ENCODE data around the gene MED26.

The MED26 gene

DNA sequence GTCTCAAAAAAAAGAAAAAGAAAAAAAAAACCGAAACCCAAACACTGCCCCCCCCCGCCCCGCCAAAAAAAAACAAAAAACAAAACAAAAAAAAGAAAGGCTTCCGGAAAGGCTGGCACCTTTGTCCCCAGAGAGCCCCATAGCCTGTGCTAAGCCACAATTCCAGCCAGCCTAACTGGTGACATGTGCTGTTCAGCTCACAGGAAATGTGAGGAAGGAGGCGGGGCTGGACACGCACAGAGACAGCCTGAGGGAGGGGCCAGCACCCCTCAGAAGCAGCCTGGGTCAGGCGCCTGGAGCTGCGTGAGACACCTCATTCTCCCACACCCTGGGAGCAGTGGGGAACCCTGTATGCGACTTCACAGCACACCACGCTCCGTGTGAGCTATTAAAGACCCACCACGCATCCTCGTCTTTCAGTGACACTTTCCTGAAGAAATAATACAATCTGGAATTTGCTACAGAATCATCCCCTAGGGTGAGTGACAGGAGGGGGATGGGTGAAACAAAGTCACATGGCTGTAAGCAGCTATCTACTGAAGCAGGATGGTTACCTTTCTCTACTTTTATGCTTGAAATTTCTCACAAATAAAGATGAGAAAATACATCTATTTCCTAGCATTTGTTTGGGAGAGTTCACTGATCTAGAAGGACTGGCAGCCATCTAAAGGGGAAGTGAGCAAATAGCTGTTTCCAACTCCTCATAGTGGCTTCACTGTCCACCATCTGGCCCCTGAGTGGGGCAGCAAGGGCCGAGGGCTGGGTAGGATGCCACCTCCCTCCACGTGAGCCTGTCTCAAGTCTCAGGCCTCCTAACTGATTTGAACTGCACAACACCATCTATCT, 43.5 kb downstream of the MED26 start:
- Histone ChIP-seq H3K4me3 (ENCODE audit: control insufficient read depth in 1 of 7, extremely low read depth in 1 of 7, insufficient read depth in 4 of 7, low read depth in 2 of 7, low read length in 6 of 7) (peak overlapping the region in 6 of 7 experiments; percentile 24 to 72 (median 52)), H3K36me3 (ENCODE audit: control insufficient read depth in 4 of 4, insufficient read depth in 4 of 4, low read length in 3 of 4) (peaks cover 0 to 27% (median 2%) of the 10 kb centered on the region in 4 experiments), H3K4me1 (ENCODE audit: control extremely low read depth in 1 of 4, control insufficient read depth in 4 of 4, insufficient read depth in 4 of 4, low read length in 3 of 4) (peaks cover 10 to 77% (median 74%) of the 10 kb centered on the region in 4 experiments), H3K9me3 (ENCODE audit: control extremely low read depth in 1 of 5, control insufficient read depth in 4 of 5, insufficient read depth in 2 of 5, low read depth in 1 of 5, low read length in 4 of 5) (no peaks in the 10 kb centered on the region), H3K27ac (ENCODE audit: insufficient read depth in 1 of 2, low read depth in 1 of 2, low read length in 2 of 2, poor library complexity in 1 of 2, severe bottlenecking in 2 of 2) (peak overlapping the region; percentile 22 to 69), H3K27me3 (replicated peaks in 2 of 5; ENCODE audit: control insufficient read depth in 4 of 5, insufficient read depth in 5 of 5, low read length in 4 of 5) (no peaks in the 10 kb centered on the region)
- POLR2A ChIA-PET, result interaction anchor here (1.1 to 2.8 kb wide), 6 partner anchors 8 to 43 kb away, joined by 3 to 16 read pairs (median 4); partner anchors contain the start of genes MED26 and SLC35E1
- 2% methylated on average over 10 of the region's 15 CpGs for WGBS (ENCODE audit: insufficient coverage)
- CTCF ChIA-PET, result interaction anchor here (0.7 to 3.7 kb wide), 9 partner anchors 9 to 57 kb away, joined by 3 to 12 read pairs (median 3); no protein-coding TSS in a partner anchor
- peak; percentile 91 to 95 (median 95) for DNase-seq

GRCh38 chr19:16582486-16583261, 45.3 kb downstream of the MED26 start:
- H3K27ac ChIP-seq (ENCODE audit: insufficient read depth in 1 of 2, low read depth in 1 of 2, low read length in 2 of 2, poor library complexity in 1 of 2, severe bottlenecking in 2 of 2), result no peak overlapping the region
- peaks cover 6 to 63% (median 60%) of the 10 kb centered on the region in 4 experiments for H3K4me1 ChIP-seq (ENCODE audit: control extremely low read depth in 1 of 4, control insufficient read depth in 4 of 4, insufficient read depth in 4 of 4, low read length in 3 of 4)

GRCh38 chr19:16581971-16582343, 46.0 kb downstream of the MED26 start:
- no peak for DNase-seq
- 96% methylated on average over 6 of the region's 6 CpGs for WGBS (ENCODE audit: insufficient coverage)
- ChIA-PET CTCF (interaction anchor here (0.8 to 1.4 kb wide), 6 partner anchors 8 to 27 kb away, joined by 3 to 5 read pairs (median 3); no protein-coding TSS in a partner anchor), POLR2A (interaction anchor here (1.6 kb wide), 1 partner anchor 9 kb away, joined by 4 read pairs; no protein-coding TSS in a partner anchor)
- H3K9me3 ChIP-seq (ENCODE audit: control extremely low read depth in 1 of 5, control insufficient read depth in 4 of 5, insufficient read depth in 2 of 5, low read depth in 1 of 5, low read length in 4 of 5), result no peaks in the 10 kb centered on the region
- no peaks in the 10 kb centered on the region for H3K27me3 ChIP-seq (replicated peaks in 2 of 5; ENCODE audit: control insufficient read depth in 4 of 5, insufficient read depth in 5 of 5, low read length in 4 of 5)
- no peak overlapping the region for H3K4me3 ChIP-seq (ENCODE audit: control insufficient read depth in 1 of 7, extremely low read depth in 1 of 7, insufficient read depth in 4 of 7, low read depth in 2 of 7, low read length in 6 of 7)
- no peak overlapping the region for H3K27ac ChIP-seq (ENCODE audit: insufficient read depth in 1 of 2, low read depth in 1 of 2, low read length in 2 of 2, poor library complexity in 1 of 2, severe bottlenecking in 2 of 2)
- peaks cover 6 to 56% (median 53%) of the 10 kb centered on the region in 4 experiments for H3K4me1 ChIP-seq (ENCODE audit: control extremely low read depth in 1 of 4, control insufficient read depth in 4 of 4, insufficient read depth in 4 of 4, low read length in 3 of 4)
- peaks cover 0 to 47% (median 19%) of the 10 kb centered on the region in 4 experiments for H3K36me3 ChIP-seq (ENCODE audit: control insufficient read depth in 4 of 4, insufficient read depth in 4 of 4, low read length in 3 of 4)

More at GRCh38 chr19:16582486-16583261, 45.3 kb downstream of the MED26 start:
- H3K4me3 ChIP-seq (ENCODE audit: control insufficient read depth in 1 of 7, extremely low read depth in 1 of 7, insufficient read depth in 4 of 7, low read depth in 2 of 7, low read length in 6 of 7), result no peak overlapping the region
- CTCF ChIA-PET, result interaction anchor here (0.9 to 3.7 kb wide), 5 partner anchors 9 to 31 kb away, joined by 3 to 12 read pairs (median 3); no protein-coding TSS in a partner anchor
- H3K36me3 ChIP-seq (ENCODE audit: control insufficient read depth in 4 of 4, insufficient read depth in 4 of 4, low read length in 3 of 4), result peaks cover 0 to 40% (median 14%) of the 10 kb centered on the region in 4 experiments
- WGBS (ENCODE audit: insufficient coverage), result 94% methylated on average over 10 of the region's 10 CpGs
- no peak for DNase-seq
- no peaks in the 10 kb centered on the region for H3K9me3 ChIP-seq (ENCODE audit: control extremely low read depth in 1 of 5, control insufficient read depth in 4 of 5, insufficient read depth in 2 of 5, low read depth in 1 of 5, low read length in 4 of 5)
- POLR2A ChIA-PET, result interaction anchor here (1.6 to 2.8 kb wide), 2 partner anchors 9 to 45 kb away, joined by 4 to 14 read pairs; partner anchors contain the start of gene MED26
- no peaks in the 10 kb centered on the region for H3K27me3 ChIP-seq (replicated peaks in 2 of 5; ENCODE audit: control insufficient read depth in 4 of 5, insufficient read depth in 5 of 5, low read length in 4 of 5)

- no peak for DNase-seq
- 95% methylated on average over 11 of the region's 12 CpGs for WGBS (ENCODE audit: insufficient coverage)
- Histone ChIP-seq H3K4me1 (ENCODE audit: control extremely low read depth in 1 of 4, control insufficient read depth in 4 of 4, insufficient read depth in 4 of 4, low read length in 3 of 4) (peaks cover 6 to 50% (median 47%) of the 10 kb centered on the region in 4 experiments), H3K27ac (ENCODE audit: insufficient read depth in 1 of 2, low read depth in 1 of 2, low read length in 2 of 2, poor library complexity in 1 of 2, severe bottlenecking in 2 of 2) (no peak overlapping the region), H3K4me3 (ENCODE audit: control insufficient read depth in 1 of 7, extremely low read depth in 1 of 7, insufficient read depth in 4 of 7, low read depth in 2 of 7, low read length in 6 of 7) (no peak overlapping the region), H3K36me3 (ENCODE audit: control insufficient read depth in 4 of 4, insufficient read depth in 4 of 4, low read length in 3 of 4) (peaks cover 0 to 53% (median 23%) of the 10 kb centered on the region in 4 experiments), H3K27me3 (replicated peaks in 2 of 5; ENCODE audit: control insufficient read depth in 4 of 5, insufficient read depth in 5 of 5, low read length in 4 of 5) (no peaks in the 10 kb centered on the region), H3K9me3 (ENCODE audit: control extremely low read depth in 1 of 5, control insufficient read depth in 4 of 5, insufficient read depth in 2 of 5, low read depth in 1 of 5, low read length in 4 of 5) (no peaks in the 10 kb centered on the region)
- POLR2A ChIA-PET, result interaction anchor here (1.6 kb wide), 1 partner anchor 8 kb away, joined by 4 read pairs; no protein-coding TSS in a partner anchor
- CTCF ChIA-PET, result interaction anchor here (0.8 to 1.4 kb wide), 5 partner anchors 7 to 17 kb away, joined by 3 to 5 read pairs (median 3); no protein-coding TSS in a partner anchor
These were observed 46.6 kb downstream of the MED26 start for GRCh38 chr19:16581145-16581970.

DNA sequence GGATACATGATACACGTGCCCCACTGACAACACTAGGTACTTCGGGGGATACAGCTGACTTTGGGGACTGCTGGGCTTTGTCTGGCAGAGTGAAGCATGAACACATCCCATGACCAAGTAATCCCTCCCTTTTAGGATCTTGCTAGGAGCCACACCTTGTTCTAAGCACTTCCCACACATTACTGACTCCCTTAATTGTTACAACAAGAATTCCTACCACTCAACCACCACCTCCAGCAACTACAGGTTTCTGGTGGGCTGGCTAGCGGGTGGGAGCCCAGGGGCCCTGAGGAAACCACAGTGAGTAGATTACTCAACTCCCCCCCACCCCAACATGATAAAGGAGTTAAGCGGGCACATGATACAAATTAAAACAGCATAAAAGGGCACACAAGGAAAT, 48.6 kb downstream of the MED26 start:
- Histone ChIP-seq H3K27ac (ENCODE audit: insufficient read depth in 1 of 2, low read depth in 1 of 2, low read length in 2 of 2, poor library complexity in 1 of 2, severe bottlenecking in 2 of 2) (peak overlapping the region in 1 of 2 experiments; percentile 29), H3K36me3 (ENCODE audit: control insufficient read depth in 4 of 4, insufficient read depth in 4 of 4, low read length in 3 of 4) (peaks cover 0 to 64% (median 34%) of the 10 kb centered on the region in 4 experiments), H3K4me1 (ENCODE audit: control extremely low read depth in 1 of 4, control insufficient read depth in 4 of 4, insufficient read depth in 4 of 4, low read length in 3 of 4) (peaks cover 6 to 35% (median 28%) of the 10 kb centered on the region in 4 experiments), H3K4me3 (ENCODE audit: control insufficient read depth in 1 of 7, extremely low read depth in 1 of 7, insufficient read depth in 4 of 7, low read depth in 2 of 7, low read length in 6 of 7) (no peak overlapping the region), H3K27me3 (replicated peaks in 2 of 5; ENCODE audit: control insufficient read depth in 4 of 5, insufficient read depth in 5 of 5, low read length in 4 of 5) (no peaks in the 10 kb centered on the region), H3K9me3 (ENCODE audit: control extremely low read depth in 1 of 5, control insufficient read depth in 4 of 5, insufficient read depth in 2 of 5, low read depth in 1 of 5, low read length in 4 of 5) (no peaks in the 10 kb centered on the region)
- peak in 1 of 3 donors; percentile 28 for DNase-seq
- 100% methylated on average over 2 of the region's 4 CpGs for WGBS (ENCODE audit: insufficient coverage)
- CTCF ChIA-PET, result interaction anchor here (1.1 to 1.2 kb wide), 2 partner anchors 9 to 11 kb away, joined by 3 to 7 read pairs; no protein-coding TSS in a partner anchor
- POLR2A ChIA-PET, result interaction anchor here (0.6 kb wide), 1 partner anchor 16 kb away, joined by 3 read pairs; no protein-coding TSS in a partner anchor

- Histone ChIP-seq H3K4me1 (ENCODE audit: control extremely low read depth in 1 of 4, control insufficient read depth in 4 of 4, insufficient read depth in 4 of 4, low read length in 3 of 4) (peaks cover 6 to 36% (median 23%) of the 10 kb centered on the region in 4 experiments), H3K27me3 (replicated peaks in 2 of 5; ENCODE audit: control insufficient read depth in 4 of 5, insufficient read depth in 5 of 5, low read length in 4 of 5) (no peaks in the 10 kb centered on the region), H3K4me3 (ENCODE audit: control insufficient read depth in 1 of 7, extremely low read depth in 1 of 7, insufficient read depth in 4 of 7, low read depth in 2 of 7, low read length in 6 of 7) (no peak overlapping the region), H3K36me3 (ENCODE audit: control insufficient read depth in 4 of 4, insufficient read depth in 4 of 4, low read length in 3 of 4) (peaks cover 0 to 66% (median 35%) of the 10 kb centered on the region in 4 experiments), H3K27ac (ENCODE audit: insufficient read depth in 1 of 2, low read depth in 1 of 2, low read length in 2 of 2, poor library complexity in 1 of 2, severe bottlenecking in 2 of 2) (no peak overlapping the region), H3K9me3 (ENCODE audit: control extremely low read depth in 1 of 5, control insufficient read depth in 4 of 5, insufficient read depth in 2 of 5, low read depth in 1 of 5, low read length in 4 of 5) (no peaks in the 10 kb centered on the region)
- ChIA-PET POLR2A (interaction anchor here (0.6 kb wide), 1 partner anchor 851 kb away, joined by 3 read pairs; no protein-coding TSS in a partner anchor), CTCF (interaction anchor here (0.9 to 1.3 kb wide), 2 partner anchors 35 to 42 kb away, joined by 3 read pairs; no protein-coding TSS in a partner anchor)
- no peak for DNase-seq
- 95% methylated on average over 17 of the region's 17 CpGs for WGBS (ENCODE audit: insufficient coverage)
These were observed 50.4 kb downstream of the MED26 start for GRCh38 chr19:16577531-16577985.
